Esophagus (tissue), 2 donors: ENCODE results near the gene PSMC2. TPM values are rescaled to one million over a fixed set of nuclear protein-coding genes. Genes with fewer than 3 reads are reported as not detected.

Source experiments
- H3K27ac ChIP-seq, 2 donors: one replicate each; pipeline ENCODE4 v1.5.1; 2013; ENCODE audit warnings: low read depth in 2 of 2, mild to moderate bottlenecking in 2 of 2, inconsistent platforms in 1 of 2, low read length in 1 of 2, moderate library complexity in 1 of 2
- H3K27me3 ChIP-seq, 2 donors: one replicate each; pipeline ENCODE4 v1.6.1; 2013; ENCODE audit warnings: low read length in 2 of 2, control low read depth in 1 of 2, mild to moderate bottlenecking in 1 of 2; ENCODE audit not compliant: insufficient read depth in 2 of 2, control insufficient read depth in 1 of 2
- H3K36me3 ChIP-seq, 2 donors: one replicate each; pipeline ENCODE4 v1.6.1; 2013; ENCODE audit warnings: low read length in 1 of 2; ENCODE audit not compliant: control insufficient read depth in 2 of 2, insufficient read depth in 2 of 2
- H3K4me1 ChIP-seq, 2 donors: one replicate each; pipeline ENCODE4 v1.6.1; 2013; ENCODE audit warnings: low read length in 1 of 2; ENCODE audit not compliant: control insufficient read depth in 2 of 2, insufficient read depth in 2 of 2
- H3K4me3 ChIP-seq, 2 donors: one replicate each; pipeline ENCODE4 v1.5.1; 2013; ENCODE audit warnings: low read length in 2 of 2, mild to moderate bottlenecking in 2 of 2, low read depth in 1 of 2, moderate library complexity in 1 of 2
- H3K9me3 ChIP-seq, 2 donors: one replicate each; pipeline ENCODE4 v1.6.1; 2013; ENCODE audit warnings: mild to moderate bottlenecking in 2 of 2, low read depth in 1 of 2, low read length in 1 of 2, moderate library complexity in 1 of 2; ENCODE audit not compliant: control insufficient read depth in 2 of 2, insufficient read depth in 1 of 2
- WGBS, 2 donors: extraction: QIAGEN DNeasy Blood & Tissue Kit; methylation state at CpG; one replicate each; pipeline ENCODE4 v1.1.7; 2013; 5-methylcytosine and 5-hydroxymethylcytosine counted together
- polyA plus RNA-seq, 2 donors: library from polyadenylated mRNA; stranded (reverse); fragments of 200-250 nt; gene quantifications; one replicate each; pipeline ENCODE4 v1.2.3, GENCODE V29; 2013
- donor health status: healthy with polysubstance abuse.
- donor health status: Bipolar disorder and iron deficiency.

The PSMC2 gene
- polyA plus RNA-seq, 2 donors, result 57.9 to 115 TPM

- 90 to 94% methylated on average over 2 of the region's 2 CpGs for WGBS, 2 donors
- no peak overlapping the region for H3K4me3 ChIP-seq
- no peak overlapping the region for H3K27ac ChIP-seq
- no peaks in the 10 kb centered on the region for H3K27me3 ChIP-seq
- no peaks in the 10 kb centered on the region for H3K4me1 ChIP-seq
- peaks cover 7 to 9% of the 10 kb centered on the region in 2 donors for H3K36me3 ChIP-seq
- H3K9me3 ChIP-seq, result no peaks in the 10 kb centered on the region
These were observed 10.7 kb upstream of the PSMC2 start for GRCh38 chr7:103336761-103337160.

GRCh38 chr7:103338864-103339263 lies 8.6 kb upstream of the PSMC2 start:
- WGBS, 2 donors, result 94 to 96% methylated on average over 2 of the region's 2 CpGs
- peaks cover 7 to 9% of the 10 kb centered on the region in 2 donors for H3K36me3 ChIP-seq
- no peaks in the 10 kb centered on the region for H3K4me1 ChIP-seq
- H3K27ac ChIP-seq, result no peak overlapping the region
- H3K9me3 ChIP-seq, result no peaks in the 10 kb centered on the region
- no peak overlapping the region for H3K4me3 ChIP-seq
- H3K27me3 ChIP-seq, result no peaks in the 10 kb centered on the region

GRCh38 chr7:103341466-103341865 lies 6.0 kb upstream of the PSMC2 start:
- Histone ChIP-seq H3K36me3 (peaks cover 4 to 7% of the 10 kb centered on the region in 2 donors), H3K9me3 (no peaks in the 10 kb centered on the region), H3K4me1 (no peaks in the 10 kb centered on the region), H3K4me3 (no peak overlapping the region), H3K27ac (no peak overlapping the region), H3K27me3 (no peaks in the 10 kb centered on the region)
- 81 to 83% methylated on average over 2 of the region's 2 CpGs for WGBS, 2 donors

- peak overlapping the region; percentile 89 to 92 for H3K4me3 ChIP-seq
- no peak overlapping the region for H3K27ac ChIP-seq
- no peaks in the 10 kb centered on the region for H3K27me3 ChIP-seq
- H3K36me3 ChIP-seq, result peaks cover 4 to 6% of the 10 kb centered on the region in 2 donors
- no peaks in the 10 kb centered on the region for H3K9me3 ChIP-seq
- no peaks in the 10 kb centered on the region for H3K4me1 ChIP-seq
These were observed 4.1 kb upstream of the PSMC2 start for GRCh38 chr7:103343332-103343731.

GRCh38 chr7:103343758-103344452 lies 3.5 kb upstream of the PSMC2 start:
- peak overlapping the region; percentile 89 to 92 for H3K4me3 ChIP-seq
- no peaks in the 10 kb centered on the region for H3K9me3 ChIP-seq
- no peaks in the 10 kb centered on the region for H3K4me1 ChIP-seq
- H3K27me3 ChIP-seq, result no peaks in the 10 kb centered on the region
- whole genome bisulfite sequencing, 2 donors, result 1% methylated on average over 26 of the region's 26 CpGs
- peaks cover 4 to 6% of the 10 kb centered on the region in 2 donors for H3K36me3 ChIP-seq
- H3K27ac ChIP-seq, result peak overlapping the region; percentile 68 to 87

- peaks cover 4 to 6% of the 10 kb centered on the region in 2 donors for H3K36me3 ChIP-seq
- H3K27me3 ChIP-seq, result no peaks in the 10 kb centered on the region
- H3K4me3 ChIP-seq, result peak within 1 kb of the TSS; percentile 89 to 92
- 7 to 8% methylated on average over 40 to 43 of the region's 43 CpGs for WGBS, 2 donors
- peak within 1 kb of the TSS; percentile 68 to 87 for H3K27ac ChIP-seq
- peaks cover 0 to 3% of the 10 kb centered on the region in 2 donors for H3K4me1 ChIP-seq
- no peaks in the 10 kb centered on the region for H3K9me3 ChIP-seq
These were observed 2.8 kb upstream of the PSMC2 start, which contains the start of gene DNAJC2 for GRCh38 chr7:103344453-103345149. DNAJC2 (minus strand) TSS chr7:103344767; CDS start chr7:103344622, 145 bp downstream.

GRCh38 chr7:103346396-103346795 lies 1.0 kb upstream of the PSMC2 start:
- no peaks in the 10 kb centered on the region for H3K9me3 ChIP-seq
- peaks cover 0 to 3% of the 10 kb centered on the region in 2 donors for H3K4me1 ChIP-seq
- H3K4me3 ChIP-seq, result no peak overlapping the region
- no peak overlapping the region for H3K27ac ChIP-seq
- 95% methylated on average over 5 of the region's 5 CpGs for WGBS, 2 donors
- no peaks in the 10 kb centered on the region for H3K27me3 ChIP-seq
- H3K36me3 ChIP-seq, result no peaks in the 10 kb centered on the region

GRCh38 chr7:103348452-103348851 lies 1.0 kb downstream of the PSMC2 start:
- Histone ChIP-seq H3K27ac (peak overlapping the region in 1 of 2 donors; percentile 3), H3K36me3 (peaks cover 0 to 2% of the 10 kb centered on the region in 2 donors), H3K4me1 (peaks cover 0 to 3% of the 10 kb centered on the region in 2 donors), H3K4me3 (peak overlapping the region; percentile 16 to 95), H3K9me3 (no peaks in the 10 kb centered on the region), H3K27me3 (no peaks in the 10 kb centered on the region)
- WGBS, 2 donors, result 10 to 21% methylated on average over 13 of the region's 13 CpGs

GRCh38 chr7:103348959-103349358 lies 1.5 kb downstream of the PSMC2 start:
- 24 to 29% methylated on average over 2 of the region's 2 CpGs for WGBS, 2 donors
- Histone ChIP-seq H3K4me3 (peak overlapping the region in 1 of 2 donors; percentile 95), H3K9me3 (no peaks in the 10 kb centered on the region), H3K27ac (no peak overlapping the region), H3K4me1 (peaks cover 0 to 3% of the 10 kb centered on the region in 2 donors), H3K36me3 (peaks cover 0 to 2% of the 10 kb centered on the region in 2 donors), H3K27me3 (no peaks in the 10 kb centered on the region)
